NCI-H187 treated with DMSO at 0.1 percent for 48 hours (cell line): ENCODE measurements around the gene RHOT1.
"Not testable (repeated sequence)": the region's sequence is repeated elsewhere in the genome, so short reads cannot be mapped to it uniquely, and the experiment has no call there.

ENCODE experiments used
- DNase-seq: peaks from one replicate; lab custom pipeline; 2025; lab: John Stamatoyannopoulos, UW

RHOT1 gene

GRCh38 chr17:32159586-32160438 lies 17.5 kb downstream of the RHOT1 start:
- no peak for DNase-seq

- no peak for DNase-seq
Observed at GRCh38 chr17:32160526-32160925, 18.2 kb downstream of the RHOT1 start.

GRCh38 chr17:32161029-32161428 lies 18.7 kb downstream of the RHOT1 start:
- no peak for DNase-seq

- DNase-seq = no peak
Observed at GRCh38 chr17:32161506-32162365, 19.4 kb downstream of the RHOT1 start.

GRCh38 chr17:32174889-32175288 lies 32.6 kb downstream of the RHOT1 start:
- no peak for DNase-seq

GRCh38 chr17:32178679-32179078 lies 36.4 kb downstream of the RHOT1 start:
- not testable (repeated sequence) for DNase-seq

- not testable (repeated sequence) for DNase-seq
Observed at GRCh38 chr17:32179103-32179502, 36.8 kb downstream of the RHOT1 start.

- not testable (repeated sequence) for DNase-seq
Observed at GRCh38 chr17:32179526-32179925, 37.2 kb downstream of the RHOT1 start.

- not testable (repeated sequence) for DNase-seq
Observed at GRCh38 chr17:32180262-32180661, 38.0 kb downstream of the RHOT1 start.

- DNase-seq = no peak
Observed at GRCh38 chr17:32185875-32186274, 43.6 kb downstream of the RHOT1 start.

GRCh38 chr17:32187271-32187670 lies 45.0 kb downstream of the RHOT1 start:
- no peak for DNase-seq

GRCh38 chr17:32189343-32189742 lies 47.0 kb downstream of the RHOT1 start:
- DNase-seq = no peak

GRCh38 chr17:32191306-32191705 lies 49.0 kb downstream of the RHOT1 start:
- no peak for DNase-seq

GRCh38 chr17:32192379-32192778 lies 50.1 kb downstream of the RHOT1 start:
- DNase-seq = no peak

GRCh38 chr17:32197987-32198386 lies 55.7 kb downstream of the RHOT1 start:
- no peak for DNase-seq

- no peak for DNase-seq
Observed at GRCh38 chr17:32206861-32207260, 64.6 kb downstream of the RHOT1 start.

GRCh38 chr17:32208436-32208835 lies 66.1 kb downstream of the RHOT1 start:
- no peak for DNase-seq

- DNase-seq = no peak
Observed at GRCh38 chr17:32209608-32210007, 67.3 kb downstream of the RHOT1 start.

GRCh38 chr17:32211671-32212070 lies 69.4 kb downstream of the RHOT1 start:
- DNase-seq = no peak

GRCh38 chr17:32215696-32216095 lies 73.4 kb downstream of the RHOT1 start:
- no peak for DNase-seq

- DNase-seq = no peak
Observed at GRCh38 chr17:32222621-32223020, 80.3 kb downstream of the RHOT1 start.

- no peak for DNase-seq
Observed at GRCh38 chr17:32223703-32224102, 81.4 kb downstream of the RHOT1 start.

GRCh38 chr17:32226886-32227285 lies 84.6 kb downstream of the RHOT1 start:
- DNase-seq = no peak
